Activated CD4-positive, alpha-beta T cell treated with anti-CD3 and anti-CD28 coated beads for 4 hours (primary cell): ENCODE results near the gene ABLIM1.

Experiments used
- DNase-seq, 2 donors: peaks; one replicate each; pipeline ENCODE4 v3.0.0-alpha.2; 2020

The ABLIM1 gene

DNA sequence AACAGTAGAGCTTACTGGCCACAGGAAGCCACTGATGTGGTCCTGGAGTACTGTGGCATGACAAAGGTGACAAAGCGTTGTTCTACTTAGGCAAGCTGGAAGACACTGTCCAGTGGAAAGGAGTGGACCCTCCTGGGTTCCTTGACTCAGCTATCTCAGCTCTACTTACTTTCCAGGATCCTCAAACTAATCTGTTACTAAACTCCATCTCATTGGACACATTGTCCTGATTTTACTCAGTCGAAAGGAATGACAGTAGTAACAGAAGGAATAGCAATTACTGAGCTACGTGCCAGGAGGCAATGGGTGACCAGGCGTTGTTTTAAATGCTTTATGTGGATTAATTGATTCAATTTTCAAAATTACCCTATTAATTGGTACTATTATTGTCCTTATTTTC, 41.6 kb downstream of the ABLIM1 start:
- DNase-seq = no peak

DNA sequence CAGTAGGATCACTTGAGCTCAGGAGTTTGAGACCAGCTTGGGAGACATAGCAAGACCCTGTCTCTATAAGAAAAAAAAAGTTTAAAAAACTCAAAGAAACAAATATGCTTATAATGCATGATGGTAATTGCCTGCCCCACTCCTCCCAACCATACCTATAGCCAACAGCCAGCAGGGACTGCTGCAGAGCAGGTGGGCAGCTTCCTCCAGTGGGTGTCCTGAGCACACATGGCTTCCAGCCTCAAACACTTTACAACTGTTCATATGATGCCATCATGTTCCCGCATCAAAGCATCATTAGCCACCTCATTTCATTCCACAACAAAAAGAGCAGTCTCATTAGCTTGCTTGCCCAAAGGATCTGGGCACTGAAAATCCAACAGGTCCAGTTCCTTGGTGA, 42.0 kb downstream of the ABLIM1 start:
- no peak for DNase-seq

DNA sequence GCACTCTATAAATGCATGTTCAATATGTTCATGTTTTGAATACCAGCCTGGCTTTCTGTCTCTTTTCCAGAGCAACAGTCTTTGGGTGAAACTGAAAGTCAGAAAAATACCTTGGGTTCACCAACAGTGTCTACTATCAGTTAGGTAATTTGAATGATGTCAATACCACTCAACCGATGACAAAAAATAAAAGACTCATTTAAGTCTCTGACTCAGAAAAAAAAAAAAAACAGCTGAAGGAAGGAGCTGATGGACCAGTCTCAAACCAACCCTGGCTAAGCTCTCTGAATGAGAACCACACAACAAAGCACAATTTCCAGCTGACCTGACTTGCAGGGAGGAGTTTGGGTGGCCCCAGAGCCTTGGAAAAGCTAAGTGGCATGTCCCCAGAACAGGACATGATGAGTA, 42.5 kb downstream of the ABLIM1 start:
- DNase-seq = no peak

DNA sequence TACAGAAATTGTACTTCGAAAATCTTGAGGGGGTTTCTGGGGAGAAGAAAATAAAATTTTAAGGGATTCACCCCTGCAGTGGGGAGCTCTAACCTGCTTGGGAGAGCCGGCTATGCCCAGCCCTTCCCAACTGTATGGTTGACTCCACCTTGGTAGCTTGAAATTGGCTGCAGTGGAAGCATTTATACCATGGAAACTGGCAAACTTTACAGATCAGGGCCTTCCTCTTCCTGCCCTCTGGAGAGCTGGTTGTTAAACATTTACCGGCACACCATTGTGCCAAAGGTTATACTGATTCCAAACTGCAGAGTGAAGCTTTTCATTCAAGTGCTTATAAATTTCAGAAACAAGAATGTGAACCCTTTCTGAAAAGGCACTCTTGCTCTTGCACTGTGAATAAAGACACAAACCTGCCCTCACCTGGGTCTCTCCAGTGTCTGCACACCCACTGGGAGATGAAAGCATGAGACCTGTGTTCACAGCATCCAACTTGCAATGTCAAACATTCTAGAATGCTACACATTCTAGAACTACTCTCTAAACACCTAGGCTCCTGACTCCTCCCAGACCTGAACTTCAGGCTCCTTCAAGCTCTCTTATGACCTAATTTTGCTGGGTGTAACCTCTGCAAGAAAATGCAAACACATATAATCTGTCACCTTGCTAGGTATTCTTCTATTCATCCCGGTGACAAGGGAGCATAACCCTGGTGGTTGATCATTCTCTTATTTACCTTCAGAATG, 44.7 kb downstream of the ABLIM1 start:
- no peak for DNase-seq

DNA sequence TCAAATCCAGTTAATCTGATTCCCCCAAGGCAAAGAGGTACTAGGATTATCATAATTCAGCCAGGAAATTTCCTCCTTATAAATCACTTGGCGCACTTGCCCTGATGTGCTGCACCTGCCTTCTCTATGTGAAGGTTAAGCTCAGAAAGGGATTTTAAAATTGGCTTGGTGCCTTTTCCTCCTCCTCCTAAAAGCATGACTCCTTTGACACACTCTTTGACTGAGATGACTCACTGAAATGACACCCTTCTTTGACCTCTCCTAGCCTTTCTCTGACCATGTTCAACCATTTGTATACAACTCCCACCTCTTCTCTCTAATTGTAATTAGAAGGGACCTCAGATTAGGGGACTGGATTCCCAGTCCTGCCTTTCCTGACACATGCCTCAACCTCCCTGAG, 46.5 kb downstream of the ABLIM1 start:
- DNase-seq = no peak

DNA sequence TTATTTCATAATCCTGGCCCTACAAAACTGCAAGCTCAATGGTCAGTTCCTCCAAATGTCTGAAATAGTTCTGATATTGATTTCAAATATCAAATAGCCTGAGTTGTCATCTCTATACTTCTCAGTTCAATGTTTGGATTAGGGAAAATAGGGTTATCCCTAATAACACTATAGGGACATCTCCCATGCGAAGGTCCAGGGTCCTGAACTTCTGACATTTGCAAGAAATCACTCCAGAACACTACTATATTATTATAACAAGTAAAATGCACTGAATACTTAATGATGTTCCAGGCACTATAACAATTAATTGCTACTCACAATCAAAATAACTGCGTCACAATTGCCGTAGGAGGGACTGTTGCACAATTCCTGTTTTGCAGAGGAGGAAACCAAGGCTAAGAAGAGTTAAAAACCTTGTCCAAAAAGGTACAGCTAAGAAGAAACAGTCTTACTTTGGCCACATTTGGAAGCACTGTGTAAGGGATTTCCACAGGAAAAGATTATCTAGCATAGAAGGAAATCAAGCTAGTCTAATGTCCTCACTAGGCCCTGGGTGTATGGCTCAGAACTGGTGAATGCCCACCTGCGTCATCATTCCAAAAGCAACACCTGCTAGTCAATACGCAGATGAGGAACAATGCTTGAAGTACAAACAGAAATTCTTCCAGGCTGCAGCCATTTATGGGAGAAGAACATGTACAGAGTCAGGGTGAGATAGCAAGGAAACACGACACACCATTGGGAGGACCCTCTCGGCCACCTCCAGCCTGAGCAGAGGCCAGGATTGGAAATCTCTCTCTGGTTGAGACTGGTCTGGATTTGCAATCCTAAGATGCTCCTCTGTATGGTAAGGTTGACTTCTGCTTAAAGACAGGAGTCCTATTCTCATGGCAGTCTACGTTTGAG, 48.3 kb downstream of the ABLIM1 start:
- DNase-seq = no peak

GRCh38 chr10:114607358-114607998, 50.6 kb downstream of the ABLIM1 start:
- no peak for DNase-seq

GRCh38 chr10:114605155-114605797, 52.8 kb downstream of the ABLIM1 start:
- no peak for DNase-seq

- no peak for DNase-seq
Measured at GRCh38 chr10:114604357-114605130, 53.5 kb downstream of the ABLIM1 start.

DNA sequence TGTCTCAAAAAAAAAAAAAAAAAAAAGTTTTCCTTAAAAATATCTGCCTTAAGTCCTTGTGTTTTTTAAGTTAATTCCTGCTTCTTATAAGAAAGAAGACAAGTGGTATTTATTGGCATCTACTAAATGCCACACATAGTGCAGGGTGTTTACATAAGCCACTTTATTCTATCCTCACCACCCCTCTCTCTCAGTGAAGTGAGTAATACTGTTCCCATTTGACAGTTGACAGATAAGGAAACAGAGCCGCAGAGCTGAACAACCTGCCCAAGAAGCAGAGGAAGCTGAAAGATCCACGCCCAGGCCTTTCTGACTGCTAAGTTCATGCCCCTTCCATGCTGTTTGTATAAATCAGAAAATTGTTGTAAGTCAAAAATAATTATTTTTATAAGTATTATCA, 54.1 kb downstream of the ABLIM1 start:
- no peak for DNase-seq

- DNase-seq = no peak
Measured at GRCh38 chr10:114603303-114603702, 54.8 kb downstream of the ABLIM1 start.

- DNase-seq = no peak
Measured at GRCh38 chr10:114600057-114600456, 58.0 kb downstream of the ABLIM1 start.

- no peak for DNase-seq
Measured at GRCh38 chr10:114596793-114597192, 61.3 kb downstream of the ABLIM1 start.

DNA sequence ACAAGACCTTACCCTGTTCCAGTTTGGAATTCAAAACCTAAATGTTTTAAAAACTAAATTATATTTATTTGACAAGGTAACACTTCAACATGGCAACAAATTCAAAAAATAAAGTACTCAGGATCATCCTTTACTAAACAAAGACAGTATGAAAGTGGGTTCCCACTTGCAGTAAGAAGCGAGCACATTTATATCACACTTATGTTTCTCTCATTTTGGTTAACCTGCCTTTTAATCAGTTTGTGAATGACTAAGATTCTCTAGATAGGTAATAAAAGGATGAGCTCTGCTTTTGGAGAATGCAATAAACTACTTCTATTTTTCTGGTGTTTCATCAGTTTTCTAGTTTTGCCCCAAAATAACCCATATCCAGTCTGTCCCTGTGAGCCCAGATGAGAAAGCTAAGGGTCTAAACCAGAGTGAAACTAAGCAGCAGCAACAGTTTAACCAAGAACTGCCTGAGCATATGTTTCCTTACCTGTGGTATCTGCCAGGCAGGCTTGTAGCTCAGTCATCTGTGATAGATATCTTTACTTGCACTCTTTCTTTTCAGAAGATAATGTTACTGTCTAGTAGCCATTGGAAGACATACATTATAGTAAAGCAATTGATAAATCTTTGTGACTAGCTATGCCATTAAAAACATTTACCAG, 64.1 kb downstream of the ABLIM1 start:
- no peak for DNase-seq

- no peak for DNase-seq
Measured at GRCh38 chr10:114593240-114593792, 64.8 kb downstream of the ABLIM1 start.

- DNase-seq = no peak
Measured at GRCh38 chr10:114590993-114591392, 67.1 kb downstream of the ABLIM1 start.

DNA sequence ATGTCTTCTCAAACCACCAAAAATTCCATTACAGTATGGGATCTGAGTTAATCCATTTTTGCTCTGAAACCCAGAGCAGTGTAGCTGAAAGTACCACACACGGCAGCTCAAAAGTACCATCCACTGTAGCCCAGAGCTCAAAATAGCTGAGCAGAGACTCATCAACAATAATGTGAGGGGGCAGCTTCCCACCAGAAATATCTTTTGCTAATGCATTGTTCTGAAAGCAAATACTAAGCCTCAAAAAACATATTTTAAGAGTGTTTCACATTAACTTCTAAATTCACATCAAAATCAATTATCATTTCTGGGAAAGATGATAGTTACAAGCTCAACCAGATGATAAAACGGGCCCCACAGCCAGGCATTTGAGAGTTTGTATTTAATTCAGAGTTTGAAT, 73.7 kb downstream of the ABLIM1 start:
- DNase-seq = no peak

DNA sequence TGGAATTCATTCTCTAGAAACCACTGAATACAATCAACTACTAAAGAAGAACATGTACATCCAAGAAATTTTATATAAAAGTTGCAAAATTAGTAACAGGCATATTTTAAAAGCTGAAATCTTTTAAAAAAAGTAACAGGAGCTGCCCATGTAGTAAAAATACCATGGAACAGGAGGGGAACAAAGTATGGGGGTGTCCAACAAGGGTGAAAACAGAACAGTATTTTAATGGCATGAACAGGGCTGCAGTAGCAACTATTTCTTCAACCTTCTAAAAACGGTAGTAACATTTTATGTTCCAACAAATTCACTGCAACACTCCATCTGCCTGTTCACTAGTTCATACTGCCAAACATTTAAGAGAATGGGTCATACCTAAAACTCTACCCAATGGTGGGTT, 77.0 kb downstream of the ABLIM1 start:
- no peak for DNase-seq

DNA sequence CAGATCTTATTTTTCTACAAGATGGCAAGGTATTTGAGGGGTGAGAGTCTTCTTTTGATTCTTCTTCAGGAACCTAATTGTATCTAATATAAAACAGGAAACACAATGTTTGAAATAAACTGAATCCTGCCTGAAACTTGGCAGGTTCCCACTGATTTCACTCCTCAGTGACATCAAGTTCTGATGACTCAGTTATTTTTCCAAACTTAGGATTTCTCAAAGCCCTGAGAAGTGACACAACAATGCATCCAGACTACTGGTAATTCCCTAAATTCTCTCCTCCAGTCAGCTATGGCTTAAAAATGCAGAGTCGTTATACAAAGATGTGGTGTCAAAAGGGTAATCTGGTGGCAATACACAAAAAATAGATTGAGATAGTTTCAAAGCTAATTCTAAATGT, 80.9 kb downstream of the ABLIM1 start:
- DNase-seq = no peak

DNA sequence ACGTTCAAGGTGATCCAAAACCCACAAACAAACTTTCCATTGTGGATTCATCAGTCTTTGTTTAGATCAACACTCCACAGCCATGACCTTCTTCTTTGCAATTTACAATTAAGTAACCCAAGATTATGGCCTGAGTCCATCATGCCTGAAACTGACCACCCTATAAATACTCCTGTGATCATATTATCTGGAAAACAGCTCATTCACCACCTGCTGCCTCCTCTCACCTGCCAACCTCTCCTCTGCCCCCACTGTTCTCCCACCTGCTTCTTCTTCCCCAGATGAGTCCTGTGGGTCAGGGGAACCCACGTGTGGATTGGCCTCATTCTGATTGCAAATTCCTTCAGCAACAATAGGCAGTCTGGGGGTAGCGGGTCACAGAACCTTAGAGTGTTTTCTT, 81.4 kb downstream of the ABLIM1 start:
- DNase-seq = no peak

GRCh38 chr10:114576132-114576487, 82.0 kb downstream of the ABLIM1 start:
- DNase-seq = no peak
